Dendritic cell treated with granulocyte-macrophage colony-stimulating factor and Interleukin-4, amounts not matched to agents 40 ng/mL and 50 ng/mL, for 4 days (primary cell): ENCODE data around the gene CPA3.

Experiments
- H3K27ac Mint-ChIP-seq: one replicate; pipeline ENCODE4 v1.8.0; 2022; ENCODE audit warnings: mild to moderate bottlenecking, mixed read lengths
- H3K27me3 Mint-ChIP-seq: one replicate; pipeline ENCODE4 v1.8.0; 2022; ENCODE audit warnings: mild to moderate bottlenecking, mixed read lengths
- H3K36me3 Mint-ChIP-seq: one replicate; pipeline ENCODE4 v1.8.0; 2022; ENCODE audit warnings: low read depth, mixed read lengths
- H3K4me1 Mint-ChIP-seq: one replicate; pipeline ENCODE4 v1.8.0; 2022; ENCODE audit warnings: low read depth, mixed read lengths
- H3K4me3 Mint-ChIP-seq: one replicate; pipeline ENCODE4 v1.8.0; 2022; ENCODE audit warnings: mild to moderate bottlenecking, moderate library complexity, mixed read lengths
- H3K9me3 Mint-ChIP-seq: one replicate; pipeline ENCODE4 v1.8.0; 2022; ENCODE audit warnings: mixed read lengths
- intact Hi-C: fragments of 100-400 bp; cut with micrococcal nuclease; formaldehyde crosslinking; loops from one replicate; pipeline ENCODE4 v1.15.0; 2022

The CPA3 gene

DNA sequence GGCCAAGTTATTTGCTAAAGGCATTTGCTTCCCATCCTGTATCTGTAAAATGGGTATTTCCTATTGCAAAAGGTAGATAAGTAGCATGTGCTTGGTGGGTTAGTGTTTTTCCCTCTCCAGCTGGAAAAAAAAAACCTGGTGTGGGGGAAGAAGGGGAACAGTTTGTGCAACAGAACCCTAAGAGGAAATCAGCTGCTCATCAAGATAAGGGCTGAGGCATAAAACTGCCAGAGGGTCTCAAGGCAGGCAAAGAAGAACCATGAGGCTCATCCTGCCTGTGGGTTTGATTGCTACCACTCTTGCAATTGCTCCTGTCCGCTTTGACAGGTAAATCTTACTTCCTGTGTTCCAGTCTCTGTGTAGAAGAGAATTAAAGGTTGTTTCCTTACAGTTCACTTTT is at the start of gene CPA3:
Gene CPA3, plus strand, starts transcription at position 248 of the 400 bp plus-strand sequence. Its CDS starts 12 bp downstream, at position 260.
- H3K27ac Mint-ChIP-seq = no peak within 1 kb of the TSS
- intact Hi-C loops = no loop called here
- no peaks in the 10 kb centered on the region for H3K36me3 Mint-ChIP-seq
- H3K9me3 Mint-ChIP-seq = no peaks in the 10 kb centered on the region
- no peak within 1 kb of the TSS for H3K4me3 Mint-ChIP-seq
- H3K4me1 Mint-ChIP-seq = no peaks in the 10 kb centered on the region
- no peaks in the 10 kb centered on the region for H3K27me3 Mint-ChIP-seq

- Mint-ChIP-seq H3K4me1 (no peaks in the 10 kb centered on the region), H3K9me3 (no peaks in the 10 kb centered on the region), H3K27ac (no peak overlapping the region), H3K27me3 (peaks cover 3% of the 10 kb centered on the region), H3K36me3 (no peaks in the 10 kb centered on the region), H3K4me3 (no peak overlapping the region)
- intact Hi-C loops = no loop called here
These were observed 49.6 kb upstream of the CPA3 start for GRCh38 chr3:148815316-148816110.

DNA sequence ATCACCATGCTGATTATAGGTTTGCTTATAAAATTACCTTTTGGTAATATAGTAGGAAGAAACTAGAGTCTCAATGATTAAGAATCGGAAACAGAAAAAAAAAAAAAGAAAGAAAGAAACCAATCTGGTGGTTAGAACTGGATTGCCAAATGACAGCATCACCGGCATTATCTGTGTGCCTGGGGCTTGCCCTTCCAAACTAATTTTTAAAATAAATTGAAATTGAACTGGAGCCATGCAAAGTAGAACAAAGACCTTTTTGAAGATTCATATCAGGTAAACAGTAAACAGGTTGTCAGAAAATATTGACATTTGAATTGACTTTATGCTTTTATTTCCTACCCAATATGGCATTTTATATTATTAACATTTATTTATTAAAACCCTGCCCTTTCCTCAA is 48.7 kb upstream of the CPA3 start:
- peaks cover 1% of the 10 kb centered on the region for H3K27me3 Mint-ChIP-seq
- H3K27ac Mint-ChIP-seq = no peak overlapping the region
- H3K4me3 Mint-ChIP-seq = no peak overlapping the region
- no peaks in the 10 kb centered on the region for H3K9me3 Mint-ChIP-seq
- no peaks in the 10 kb centered on the region for H3K4me1 Mint-ChIP-seq
- intact Hi-C loops = no loop called here
- H3K36me3 Mint-ChIP-seq = no peaks in the 10 kb centered on the region

DNA sequence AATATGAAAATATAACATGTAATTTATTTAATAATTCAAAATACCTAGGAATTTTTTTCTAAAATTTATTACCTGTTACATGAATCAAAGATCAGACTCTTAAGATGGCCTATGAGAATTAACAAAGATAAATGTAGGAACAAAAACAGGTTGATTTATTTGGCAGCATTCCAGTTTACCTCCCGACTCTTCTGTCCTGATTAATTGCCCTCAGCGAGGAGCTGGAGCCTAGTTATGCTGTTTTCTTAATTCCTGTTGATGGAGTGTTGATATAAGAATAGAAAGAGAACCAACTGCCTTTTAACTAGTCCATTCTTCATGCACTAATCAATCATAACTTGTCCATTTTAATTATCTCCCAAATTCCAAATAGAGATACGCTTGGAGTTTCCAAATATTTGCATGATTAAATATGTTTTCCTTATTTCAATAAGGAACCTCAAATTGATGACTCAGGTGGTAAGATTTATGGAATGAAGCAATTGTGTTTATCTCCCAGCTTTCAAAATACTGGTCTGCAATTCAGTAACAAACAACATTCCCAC is 48.0 kb upstream of the CPA3 start:
- Mint-ChIP-seq H3K4me3 (no peak overlapping the region), H3K36me3 (no peaks in the 10 kb centered on the region)

GRCh38 chr3:148820361-148821245 is 44.5 kb upstream of the CPA3 start:
- no peaks in the 10 kb centered on the region for H3K9me3 Mint-ChIP-seq
- intact Hi-C loops = no loop called here
- no peaks in the 10 kb centered on the region for H3K36me3 Mint-ChIP-seq
- H3K4me3 Mint-ChIP-seq = no peak overlapping the region
- H3K4me1 Mint-ChIP-seq = no peaks in the 10 kb centered on the region
- peaks cover under 1% of the 10 kb centered on the region for H3K27me3 Mint-ChIP-seq
- no peak overlapping the region for H3K27ac Mint-ChIP-seq

More for the DNA sequence above, 48.0 kb upstream of the CPA3 start:
- Mint-ChIP-seq H3K9me3 (no peaks in the 10 kb centered on the region), H3K27ac (no peak overlapping the region), H3K27me3 (peaks cover 1% of the 10 kb centered on the region), H3K4me1 (no peaks in the 10 kb centered on the region)
- intact Hi-C loops = no loop called here

GRCh38 chr3:148823026-148823425 is 42.1 kb upstream of the CPA3 start:
- H3K4me3 Mint-ChIP-seq = no peak overlapping the region
- H3K36me3 Mint-ChIP-seq = no peaks in the 10 kb centered on the region
- H3K27ac Mint-ChIP-seq = no peak overlapping the region
- H3K27me3 Mint-ChIP-seq = no peaks in the 10 kb centered on the region
- H3K9me3 Mint-ChIP-seq = no peaks in the 10 kb centered on the region
- H3K4me1 Mint-ChIP-seq = no peaks in the 10 kb centered on the region
- intact Hi-C loops = no loop called here

- H3K4me1 Mint-ChIP-seq = no peaks in the 10 kb centered on the region
- no peak overlapping the region for H3K4me3 Mint-ChIP-seq
These were observed 39.6 kb upstream of the CPA3 start for GRCh38 chr3:148825476-148825875.

GRCh38 chr3:148827585-148827984 is 37.5 kb upstream of the CPA3 start, which contains the start of gene CPB1:
TSS of gene CPB1 (plus strand) at chr3:148827811. CDS start at chr3:148827824, 13 bp downstream.
- no peaks in the 10 kb centered on the region for H3K9me3 Mint-ChIP-seq
- H3K27ac Mint-ChIP-seq = no peak within 1 kb of the TSS
- no peak within 1 kb of the TSS for H3K4me3 Mint-ChIP-seq
- intact Hi-C loops = no loop called here
- H3K36me3 Mint-ChIP-seq = no peaks in the 10 kb centered on the region
- H3K27me3 Mint-ChIP-seq = no peaks in the 10 kb centered on the region
- no peaks in the 10 kb centered on the region for H3K4me1 Mint-ChIP-seq

More at GRCh38 chr3:148825476-148825875, 39.6 kb upstream of the CPA3 start:
- no peak overlapping the region for H3K27ac Mint-ChIP-seq
- H3K36me3 Mint-ChIP-seq = no peaks in the 10 kb centered on the region
- intact Hi-C loops = no loop called here
- no peaks in the 10 kb centered on the region for H3K9me3 Mint-ChIP-seq
- H3K27me3 Mint-ChIP-seq = no peaks in the 10 kb centered on the region

DNA sequence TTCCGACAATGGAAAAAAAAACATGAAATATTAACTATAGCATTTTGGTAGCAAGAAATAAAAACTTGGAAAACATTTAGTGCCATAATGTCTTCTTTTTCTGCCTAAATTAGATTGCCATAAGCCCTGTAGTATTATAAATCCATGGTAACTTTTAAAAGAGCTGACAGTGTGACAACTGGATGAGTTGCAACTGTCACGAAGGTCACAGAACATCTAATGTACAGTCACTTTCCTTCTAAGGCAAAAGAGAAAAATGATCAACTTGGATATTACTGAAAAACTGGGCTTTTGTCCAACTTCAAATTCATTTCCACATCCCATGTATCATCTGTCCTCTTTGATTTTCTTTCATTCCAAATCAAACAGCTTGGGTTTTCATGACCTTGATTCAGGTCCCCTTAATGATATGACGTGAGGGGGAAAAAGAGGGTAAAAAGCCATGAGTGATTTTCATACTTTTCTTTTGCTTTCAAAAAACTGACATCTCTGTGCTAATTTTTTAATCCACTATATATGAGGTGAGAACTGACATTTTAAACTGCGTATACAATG is 36.9 kb upstream of the CPA3 start:
- Mint-ChIP-seq H3K4me1 (no peaks in the 10 kb centered on the region), H3K4me3 (no peak overlapping the region), H3K36me3 (no peaks in the 10 kb centered on the region), H3K27ac (no peak overlapping the region), H3K9me3 (no peaks in the 10 kb centered on the region), H3K27me3 (no peaks in the 10 kb centered on the region)
- intact Hi-C loops = no loop called here

- no peaks in the 10 kb centered on the region for H3K36me3 Mint-ChIP-seq
- intact Hi-C loops = no loop called here
These were observed 35.2 kb upstream of the CPA3 start for GRCh38 chr3:148829926-148830325.

DNA sequence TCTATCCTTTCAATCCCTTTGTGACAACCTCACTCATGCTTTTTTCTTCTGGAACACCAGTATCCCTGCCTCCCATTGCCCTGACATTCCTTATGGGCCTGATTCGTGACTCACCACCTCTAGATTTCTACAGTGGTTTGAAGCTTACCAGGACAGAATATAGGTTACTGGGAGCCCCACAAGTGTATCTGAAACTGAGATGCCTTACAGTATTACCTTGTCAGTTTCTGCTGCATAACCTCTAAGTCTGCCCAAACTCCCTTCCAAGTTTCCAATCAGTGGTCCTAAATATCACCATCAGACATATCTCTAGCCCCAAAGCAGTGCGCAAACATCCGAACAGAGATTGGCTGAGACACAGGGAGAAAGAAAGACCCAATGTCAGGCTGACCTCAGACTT is 31.9 kb upstream of the CPA3 start:
- Mint-ChIP-seq H3K4me1 (no peaks in the 10 kb centered on the region), H3K36me3 (no peaks in the 10 kb centered on the region), H3K27ac (no peak overlapping the region), H3K4me3 (no peak overlapping the region), H3K9me3 (no peaks in the 10 kb centered on the region), H3K27me3 (no peaks in the 10 kb centered on the region)
- intact Hi-C loops = no loop called here

More at GRCh38 chr3:148829926-148830325, 35.2 kb upstream of the CPA3 start:
- Mint-ChIP-seq H3K27ac (no peak overlapping the region), H3K4me1 (no peaks in the 10 kb centered on the region), H3K27me3 (no peaks in the 10 kb centered on the region), H3K4me3 (no peak overlapping the region), H3K9me3 (no peaks in the 10 kb centered on the region)

DNA sequence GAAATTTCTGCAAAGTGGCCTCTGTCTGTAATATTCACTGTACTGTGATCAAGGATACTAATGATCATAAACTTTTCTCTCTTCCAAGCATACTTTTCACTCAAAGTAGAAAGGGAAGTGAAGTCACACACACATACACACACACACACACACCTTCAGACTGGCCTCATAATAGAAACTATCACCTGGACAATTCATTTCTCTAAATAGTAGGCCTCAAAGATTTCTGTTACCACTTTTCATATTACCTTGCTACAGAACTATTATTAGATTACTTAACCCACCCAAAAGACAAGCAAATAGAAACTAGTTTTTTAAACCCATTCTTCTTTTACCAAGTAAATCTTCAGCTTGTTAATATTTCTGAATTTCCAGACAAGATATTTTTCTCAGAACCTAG is 25.3 kb upstream of the CPA3 start:
- H3K27ac Mint-ChIP-seq = no peak overlapping the region
- no peaks in the 10 kb centered on the region for H3K27me3 Mint-ChIP-seq
- intact Hi-C loops = no loop called here
- no peak overlapping the region for H3K4me3 Mint-ChIP-seq
- H3K9me3 Mint-ChIP-seq = no peaks in the 10 kb centered on the region
- H3K4me1 Mint-ChIP-seq = no peaks in the 10 kb centered on the region
- H3K36me3 Mint-ChIP-seq = no peaks in the 10 kb centered on the region

DNA sequence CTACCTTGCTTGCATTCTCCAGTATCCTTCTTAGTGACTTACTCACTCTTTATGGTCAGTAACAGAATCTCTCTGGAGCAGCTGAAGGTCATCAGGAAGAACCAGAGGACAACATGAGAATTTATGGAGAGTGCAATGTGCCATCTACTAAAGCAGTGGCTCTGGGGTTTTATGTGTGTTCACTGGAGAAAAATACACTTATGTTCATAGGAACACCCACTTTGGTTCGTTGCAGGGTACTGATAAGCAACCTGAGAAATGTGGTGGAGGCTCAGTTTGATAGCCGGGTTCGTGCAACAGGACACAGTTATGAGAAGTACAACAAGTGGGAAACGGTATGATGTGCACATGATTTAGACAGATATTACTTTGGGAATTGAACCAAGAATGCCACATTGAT is 24.6 kb upstream of the CPA3 start:
- H3K27ac Mint-ChIP-seq = no peak overlapping the region
- no peaks in the 10 kb centered on the region for H3K27me3 Mint-ChIP-seq

More for the DNA sequence above, 24.6 kb upstream of the CPA3 start:
- Mint-ChIP-seq H3K4me3 (no peak overlapping the region), H3K4me1 (no peaks in the 10 kb centered on the region), H3K9me3 (no peaks in the 10 kb centered on the region), H3K36me3 (no peaks in the 10 kb centered on the region)
- intact Hi-C loops = no loop called here
